IMR-90 (cell line): ENCODE measurements around the gene SMIM29. TPM values are rescaled to one million over a fixed set of nuclear protein-coding genes. Genes with fewer than 3 reads are reported as not detected.

Source experiments
- ATAC-seq: fragments of 200-7000 bp; cut with Tn5 transposase; 2 replicates; pipeline ENCODE4 v1.9.1; 2020; ENCODE audit warnings: low read depth, mild to moderate bottlenecking, moderate library complexity
- BruUV-seq: library from RNA; stranded (reverse); fragments of 400-500 nt; replicated peaks from 2 replicates; lab custom pipeline; 2021; lab: Mats Ljungman, UMichigan
- CTCF ChIA-PET: fragments of 300-600 bp; formaldehyde crosslinking; extraction: SDS; loops from one replicate; lab custom pipeline; 2021; ENCODE audit warnings: antibody characterized with exemption; lab: Yijun Ruan, JAX
- POLR2A ChIA-PET: fragments of 300-600 bp; sonication (Branson Sonifier 250); formaldehyde crosslinking; loops from one replicate; lab custom pipeline; 2022; ENCODE audit warnings: antibody characterized with exemption; ENCODE audit not compliant: unreplicated experiment; lab: Charles Lee
- DNase-seq: peaks from one replicate; pipeline ENCODE4 v3.0.0; 2013
- H2AFZ ChIP-seq: replicated peaks from 2 replicates; pipeline ENCODE3; 2013; ENCODE audit warnings: low read length, mild to moderate bottlenecking; ENCODE audit not compliant: poor library complexity
- H2AK5ac ChIP-seq: 2 replicates; pipeline ENCODE4 v1.6.1; 2013; ENCODE audit warnings: low read depth, low read length, inconsistent platforms
- H2AK9ac ChIP-seq: replicated peaks from 2 replicates; pipeline ENCODE3; 2013; ENCODE audit warnings: mild to moderate bottlenecking, low read depth, low read length, moderate library complexity; ENCODE audit not compliant: poor library complexity
- H2BK120ac ChIP-seq: 2 replicates; pipeline ENCODE4 v1.6.1; 2013; ENCODE audit warnings: low read depth, low read length, inconsistent platforms
- H2BK15ac ChIP-seq: 3 replicates; pipeline ENCODE4 v1.6.1; 2013; ENCODE audit warnings: low read depth, low read length, inconsistent platforms
- H2BK20ac ChIP-seq: 2 replicates; pipeline ENCODE4 v1.6.1; 2013; ENCODE audit warnings: low read depth, mild to moderate bottlenecking, inconsistent platforms, low read length, moderate library complexity
- H2BK5ac ChIP-seq: 2 replicates; pipeline ENCODE4 v1.6.1; 2013; ENCODE audit warnings: mild to moderate bottlenecking, low read depth, low read length, inconsistent platforms; ENCODE audit not compliant: poor library complexity, severe bottlenecking
- H3K14ac ChIP-seq: replicated peaks from 2 replicates; pipeline ENCODE4 v1.6.1; 2013; ENCODE audit warnings: low read depth, low read length, inconsistent platforms
- H3K18ac ChIP-seq: 2 replicates; pipeline ENCODE4 v1.6.1; 2013; ENCODE audit warnings: low read depth, low read length, control low read depth
- H3K23ac ChIP-seq: 2 replicates; pipeline ENCODE4 v1.6.1; 2013; ENCODE audit warnings: low read depth, low read length, inconsistent platforms
- H3K27ac ChIP-seq: 2 replicates; pipeline ENCODE4 v1.5.1; 2013; ENCODE audit warnings: mild to moderate bottlenecking, control low read depth, low read length; ENCODE audit not compliant: insufficient read depth
- H3K27me3 ChIP-seq: 2 replicates; pipeline ENCODE4 v1.6.1; 2013; ENCODE audit warnings: low read length; ENCODE audit not compliant: control insufficient read depth, insufficient read depth
- H3K36me3 ChIP-seq: 2 replicates; pipeline ENCODE4 v1.6.1; 2013; ENCODE audit warnings: low read length, mixed read lengths; ENCODE audit not compliant: control insufficient read depth, insufficient read depth
- H3K4ac ChIP-seq: 2 replicates; pipeline ENCODE4 v1.6.1; 2013; ENCODE audit warnings: low read depth, low read length, inconsistent platforms
- H3K4me1 ChIP-seq: 2 replicates; pipeline ENCODE4 v1.6.1; 2013; ENCODE audit warnings: low read length, mixed read lengths; ENCODE audit not compliant: control insufficient read depth, insufficient read depth
- H3K4me2 ChIP-seq: 2 replicates; pipeline ENCODE4 v1.6.1; 2013; ENCODE audit warnings: low read depth, mild to moderate bottlenecking, control low read depth, low read length, moderate library complexity
- H3K4me3 ChIP-seq: 2 replicates; pipeline ENCODE4 v1.5.1; 2013; ENCODE audit warnings: low read depth, mild to moderate bottlenecking, control low read depth, low read length, moderate library complexity; ENCODE audit not compliant: insufficient read depth
- H3K56ac ChIP-seq: 2 replicates; pipeline ENCODE4 v1.6.1; 2013; ENCODE audit warnings: low read length, inconsistent platforms; ENCODE audit not compliant: insufficient read depth; ENCODE audit errors: extremely low read depth
- H3K79me1 ChIP-seq, 2 experiments: 2 replicates each; pipeline ENCODE4 v1.6.1; 2013; ENCODE audit warnings: low read length in 2 of 2, inconsistent platforms in 1 of 2, low read depth in 1 of 2
- H3K9ac ChIP-seq: 2 replicates; pipeline ENCODE4 v1.6.1; 2013; ENCODE audit warnings: low read depth, low read length, control low read depth
- H3K9me1 ChIP-seq: 2 replicates; pipeline ENCODE4 v1.6.1; 2013; ENCODE audit warnings: low read length, inconsistent platforms; ENCODE audit not compliant: insufficient read depth
- H3K9me3 ChIP-seq: 2 replicates; pipeline ENCODE4 v1.6.1; 2013; ENCODE audit warnings: low read length; ENCODE audit not compliant: control insufficient read depth, insufficient read depth
- H4K20me1 ChIP-seq: 2 replicates; pipeline ENCODE4 v1.6.1; 2013; ENCODE audit warnings: low read length, inconsistent platforms; ENCODE audit not compliant: insufficient read depth
- H4K5ac ChIP-seq: 2 replicates; pipeline ENCODE4 v1.6.1; 2013; ENCODE audit warnings: mild to moderate bottlenecking, low read depth, low read length, control low read depth
- H4K8ac ChIP-seq, 2 experiments: 2 replicates each; pipeline ENCODE4 v1.6.1; 2013; ENCODE audit warnings: low read depth in 2 of 2, low read length in 2 of 2, control low read depth in 1 of 2, inconsistent platforms in 1 of 2
- H4K91ac ChIP-seq: 2 replicates; pipeline ENCODE4 v1.6.1; 2013; ENCODE audit warnings: low read depth, low read length, inconsistent platforms; ENCODE audit not compliant: insufficient read depth
- CEBPB ChIP-seq: IDR thresholded peaks from 2 replicates; pipeline ENCODE4 v1.6.1; 2012; ENCODE audit warnings: low read depth, low read length, improper control_type of control experiment
- CHD1 ChIP-seq: IDR thresholded peaks from 2 replicates; pipeline ENCODE4 v1.6.1; 2012; ENCODE audit warnings: low read depth, low read length, improper control_type of control experiment
- ELK1 ChIP-seq: fragments of 150-350 bp; IDR thresholded peaks from 2 replicates; pipeline ENCODE4 v1.6.1; 2016; ENCODE audit warnings: low read depth, mild to moderate bottlenecking, low read length, moderate library complexity, borderline replicate concordance
- FOS ChIP-seq: fragments of 150-350 bp; IDR thresholded peaks from 2 replicates; pipeline ENCODE4 v1.6.1; 2016; ENCODE audit warnings: low read depth, low read length
- MAFK ChIP-seq: IDR thresholded peaks from 2 replicates; pipeline ENCODE4 v1.6.1; 2012; ENCODE audit warnings: low read depth, low read length, improper control_type of control experiment
- MXI1 ChIP-seq: IDR thresholded peaks from 2 replicates; pipeline ENCODE4 v1.6.1; 2012; ENCODE audit warnings: low read depth, mild to moderate bottlenecking, low read length, moderate library complexity, borderline replicate concordance
- POLR2A ChIP-seq: IDR thresholded peaks from 2 replicates; pipeline ENCODE4 v1.6.1; 2012; ENCODE audit warnings: mild to moderate bottlenecking, low read depth, low read length
- RAD21 ChIP-seq: IDR thresholded peaks from 2 replicates; pipeline ENCODE4 v1.6.1; 2012; ENCODE audit warnings: low read length, improper control_type of control experiment
- RCOR1 ChIP-seq: IDR thresholded peaks from 2 replicates; pipeline ENCODE4 v1.6.1; 2012; ENCODE audit warnings: mild to moderate bottlenecking, low read length, improper control_type of control experiment; ENCODE audit not compliant: insufficient replicate concordance
- WGBS, 2 experiments: methylation state at CpG; one replicate each; pipeline versions ENCODE4 v1.1.5 to v1.1.7; 2013; ENCODE audit warnings: missing lambda C conversion rate in 2 of 2; ENCODE audit not compliant: insufficient read length in 1 of 2; ENCODE audit errors: extremely low coverage in 2 of 2; 5-methylcytosine and 5-hydroxymethylcytosine counted together
- dilution Hi-C: fragments of 300-500 bp; cut with HindIII; formaldehyde crosslinking; loops from one replicate; pipeline ENCODE4 v1.14.3; 2018; ENCODE audit warnings: low sequenced_read_pairs; ENCODE audit not compliant: unreplicated experiment
- in situ Hi-C: fragments of 300-500 bp; cut with MboI; formaldehyde crosslinking; loops from 3 replicates; pipeline ENCODE4 v1.14.3; 2019; ENCODE audit warnings: low sequenced_read_pairs, inconsistent platforms, mixed read lengths
- intact Hi-C: fragments of 100-400 bp; cut with micrococcal nuclease; formaldehyde crosslinking; loops from 2 replicates; pipeline ENCODE4 v1.10.0; 2022
- polyA plus RNA-seq, 3 experiments: library from polyadenylated mRNA; depleted of rRNA; stranded (reverse); fragments of >200 nt; gene quantifications; 2 replicates each; pipeline ENCODE4 v1.2.3, GENCODE V29; 2012; ENCODE audit warnings: low replicate concordance in 1 of 3
- total RNA-seq: library from RNA; depleted of rRNA; stranded (reverse); fragments of >200 nt; gene quantifications from 2 replicates; pipeline ENCODE4 v1.2.3, GENCODE V29; 2012

The SMIM29 gene
- total and polyA plus RNA-seq, 2 of the 4 experiments (the other 2 are of a cell fraction): 8.4 to 28.9 TPM

- POLR2A ChIA-PET: no interaction called here
Observed at GRCh38 chr6:34278833-34279232, 30.0 kb upstream of the SMIM29 start.

More at GRCh38 chr6:34278833-34279232, 30.0 kb upstream of the SMIM29 start:
- Histone ChIP-seq H3K18ac (no peak overlapping the region), H3K9ac (no peak overlapping the region), H4K91ac (no peak overlapping the region), H4K8ac (no peak overlapping the region), H2BK15ac (no peak overlapping the region), H3K36me3 (peaks cover 6% of the 10 kb centered on the region; the same call in 1 of the 2 replicates), H2AK5ac (no peak overlapping the region), H2BK5ac (no peak overlapping the region), H3K14ac (no peak overlapping the region), H3K4me1 (peaks cover 2% of the 10 kb centered on the region; the same call in 1 of the 2 replicates), H3K23ac (no peak overlapping the region), H4K5ac (no peak overlapping the region), H3K4me3 (no peak overlapping the region), H2BK20ac (no peak overlapping the region), H2BK120ac (no peak overlapping the region), H3K4ac (no peak overlapping the region), H2AK9ac (no peak overlapping the region), H3K9me1 (peaks cover 10% of the 10 kb centered on the region; the same call in 1 of the 2 replicates), H4K20me1 (no peaks in the 10 kb centered on the region), H3K56ac (no peak overlapping the region), H3K27ac (no peak overlapping the region), H3K9me3 (no peaks in the 10 kb centered on the region), H3K4me2 (no peak overlapping the region), H3K27me3 (no peaks in the 10 kb centered on the region), H3K79me1 (no peaks in the 10 kb centered on the region), H2AFZ (no peak overlapping the region)
- 84% methylated on average over 4 of the region's 5 CpGs; no CpG with 5 or more reads in 1 of the 2 experiments for WGBS, 2 experiments
- ATAC-seq (no peak), DNase-seq (no peak)
- CTCF ChIA-PET: interaction anchor here (0.6 kb wide), 1 partner anchor 109 kb away, joined by 4 read pairs; no protein-coding TSS in a partner anchor
- intact Hi-C loops: no loop called here
- dilution Hi-C loops: no loop called here
- in situ Hi-C loops: no loop called here
- BruUV-seq: no TSS peak
- no peak for TF ChIP-seq CEBPB
- TF ChIP-seq FOS: no peak
- TF ChIP-seq CHD1: no peak
- no peak for TF ChIP-seq RCOR1
- no peak for TF ChIP-seq POLR2A
- no peak for TF ChIP-seq MXI1
- TF ChIP-seq RAD21: no peak
- no peak for TF ChIP-seq MAFK
- TF ChIP-seq ELK1: no peak
